HEK293 (cell line): ENCODE measurements around the gene TACC2.

Source experiments
- CTCF ChIA-PET: fragments of 350-600 bp; formaldehyde crosslinking; extraction: SDS; loops from one replicate; lab custom pipeline; 2021; ENCODE audit warnings: antibody characterized with exemption; lab: Yijun Ruan, JAX
- POLR2A ChIA-PET: fragments of 300-600 bp; formaldehyde crosslinking; extraction: SDS; loops from one replicate; lab custom pipeline; 2020; ENCODE audit warnings: antibody characterized with exemption, inconsistent platforms; lab: Yijun Ruan, JAX
- H3K27ac ChIP-seq: fragments of 200-500 bp; sonication (Bioruptor generic); 2 replicates; pipeline ENCODE4 v1.5.1; 2014; ENCODE audit warnings: low read depth, low read length, control low read depth, inconsistent platforms; ENCODE audit errors: extremely low read depth
- H3K36me3 ChIP-seq, 2 experiments: fragments of 200-500 bp in 1 of 2; sonication (Bioruptor generic) in 1 of 2; 1 replicate in 1 of 2; 2 replicates in 1 of 2; pipeline ENCODE4 v1.5.1; 2014 to 2017; ENCODE audit warnings: inconsistent platforms in 2 of 2, low read length in 2 of 2; ENCODE audit not compliant: control insufficient read depth in 2 of 2, insufficient read depth in 1 of 2
- H3K4me1 ChIP-seq: fragments of 200-500 bp; sonication (Bioruptor generic); 2 replicates; pipeline ENCODE4 v1.5.1; 2014; ENCODE audit warnings: mild to moderate bottlenecking, low read length, inconsistent platforms; ENCODE audit not compliant: control insufficient read depth, insufficient read depth
- H3K4me3 ChIP-seq: 2 replicates; pipeline ENCODE4 v1.5.1; 2011; ENCODE audit warnings: low read depth, mild to moderate bottlenecking, control low read depth, low read length, moderate library complexity
- H3K9me3 ChIP-seq: fragments of 200-500 bp; sonication (Bioruptor generic); 2 replicates; pipeline ENCODE4 v1.5.1; 2014; ENCODE audit warnings: low read depth, low read length, inconsistent platforms; ENCODE audit not compliant: control insufficient read depth, insufficient read depth
- GLI4 ChIP-seq: fragments of 450-650 bp; formaldehyde crosslinking; IDR thresholded peaks from 2 replicates; pipeline ENCODE4 v1.5.1; 2016; ENCODE audit warnings: missing biosample characterization, missing genetic modification characterization
- REST ChIP-seq: fragments of 450-650 bp; formaldehyde crosslinking; IDR thresholded peaks from 2 replicates; pipeline ENCODE4 v1.5.1; 2016; ENCODE audit warnings: missing biosample characterization, missing genetic modification characterization
- SALL2 ChIP-seq: fragments of 450-650 bp; formaldehyde crosslinking; IDR thresholded peaks from 2 replicates; pipeline ENCODE4 v1.5.0; 2017; ENCODE audit warnings: missing biosample characterization, mild to moderate bottlenecking, missing genetic modification characterization, borderline replicate concordance
- TRIM28 ChIP-seq: IDR thresholded peaks from 2 replicates; pipeline ENCODE4 v1.6.1; 2011; ENCODE audit warnings: low read length, control low read depth, borderline replicate concordance
- TSHZ1 ChIP-seq: fragments of 450-650 bp; formaldehyde crosslinking; IDR thresholded peaks from 2 replicates; pipeline ENCODE4 v1.5.1; 2016; ENCODE audit warnings: missing biosample characterization, missing genetic modification characterization, borderline replicate concordance
- ZBTB11 ChIP-seq: fragments of 450-650 bp; formaldehyde crosslinking; conservative IDR thresholded peaks from 2 replicates; pipeline ENCODE4 v1.5.1; 2016; ENCODE audit warnings: low read depth, missing biosample characterization, missing genetic modification characterization
- ZFP41 ChIP-seq: fragments of 450-650 bp; formaldehyde crosslinking; IDR thresholded peaks from 2 replicates; pipeline ENCODE4 v1.5.1; 2016; ENCODE audit warnings: missing biosample characterization, missing genetic modification characterization, borderline replicate concordance
- ZNF114 ChIP-seq: fragments of 450-650 bp; formaldehyde crosslinking; IDR thresholded peaks from 2 replicates; pipeline ENCODE4 v1.5.0; 2017; ENCODE audit warnings: missing biosample characterization, missing genetic modification characterization
- ZNF2 ChIP-seq: fragments of 450-650 bp; formaldehyde crosslinking; IDR thresholded peaks from 2 replicates; pipeline ENCODE4 v1.5.1; 2016; ENCODE audit warnings: missing biosample characterization, missing genetic modification characterization
- ZNF202 ChIP-seq: fragments of 450-650 bp; formaldehyde crosslinking; IDR thresholded peaks from 2 replicates; pipeline ENCODE4 v1.5.1; 2016; ENCODE audit warnings: missing biosample characterization, missing genetic modification characterization, borderline replicate concordance
- ZNF274 ChIP-seq, 2 experiments: fragments of 200-500 bp in 1 of 2; fragments of 450-650 bp in 1 of 2; sonication (Bioruptor generic) in 1 of 2; formaldehyde crosslinking in 1 of 2; IDR thresholded peaks; 2 replicates each; pipeline versions ENCODE4 v1.5.1 to v1.6.1; 2014 to 2016; ENCODE audit warnings: borderline replicate concordance in 1 of 2, inconsistent platforms in 1 of 2, low read length in 1 of 2, missing biosample characterization in 1 of 2, missing genetic modification characterization in 1 of 2
- ZNF311 ChIP-seq: fragments of 450-650 bp; formaldehyde crosslinking; IDR thresholded peaks from 2 replicates; pipeline ENCODE4 v1.5.1; 2017; ENCODE audit warnings: missing biosample characterization, missing genetic modification characterization, borderline replicate concordance
- ZNF350 ChIP-seq: fragments of 450-650 bp; formaldehyde crosslinking; IDR thresholded peaks from 2 replicates; pipeline ENCODE4 v1.5.0; 2017; ENCODE audit warnings: missing biosample characterization, mild to moderate bottlenecking, missing genetic modification characterization
- ZNF677 ChIP-seq: fragments of 450-650 bp; IDR thresholded peaks from 2 replicates; pipeline ENCODE4 v1.5.0; 2018; ENCODE audit warnings: missing biosample characterization, mild to moderate bottlenecking, missing genetic modification characterization, moderate library complexity
- ZNF704 ChIP-seq: fragments of 450-650 bp; formaldehyde crosslinking; IDR thresholded peaks from 2 replicates; pipeline ENCODE4 v1.5.1; 2016; ENCODE audit warnings: missing biosample characterization, missing genetic modification characterization
- ZNF777 ChIP-seq: fragments of 450-650 bp; formaldehyde crosslinking; IDR thresholded peaks from 2 replicates; pipeline ENCODE4 v1.5.1; 2017; ENCODE audit warnings: missing biosample characterization, missing genetic modification characterization, borderline replicate concordance

TACC2 gene

GRCh38 chr10:122241836-122242235 lies 252.9 kb downstream of the TACC2 start:
- H3K27ac ChIP-seq: no peak overlapping the region
- TF ChIP-seq ZNF202 (no peak), ZNF2 (tag by site-specific recombination) (no peak), ZNF704 (tag by site-specific recombination) (no peak), ZNF350 (tag by site-specific recombination) (no peak), ZFP41 (tag by site-specific recombination) (no peak), TSHZ1 (tag by site-specific recombination) (no peak), ZNF777 (tag by site-specific recombination) (no peak)
- no peaks in the 10 kb centered on the region for H3K9me3 ChIP-seq
- H3K4me3 ChIP-seq: no peak overlapping the region
- ChIA-PET CTCF (no interaction called here), POLR2A (no interaction called here)
- no peaks in the 10 kb centered on the region for H3K4me1 ChIP-seq
- H3K36me3 ChIP-seq: peaks cover 0 to 16% of the 10 kb centered on the region in 2 experiments; a peak in 2 of 3 replicates

GRCh38 chr10:122243550-122243949 lies 254.6 kb downstream of the TACC2 start:
- CTCF ChIA-PET: interaction anchor here (4.2 kb wide), 1 partner anchor 24 kb away, joined by 16 read pairs; no protein-coding TSS in a partner anchor
- Histone ChIP-seq H3K36me3 (peaks cover 0 to 13% of the 10 kb centered on the region in 2 experiments; a peak in 2 of 3 replicates), H3K4me3 (no peak overlapping the region), H3K27ac (no peak overlapping the region), H3K9me3 (no peaks in the 10 kb centered on the region), H3K4me1 (no peaks in the 10 kb centered on the region)
- POLR2A ChIA-PET: no interaction called here
- TF ChIP-seq SALL2 (no peak), ZNF677 (tag by site-specific recombination) (no peak), REST (tag by site-specific recombination) (no peak), ZNF114 (no peak), ZNF274 (IDR thresholded peaks at IDR 0.05; ENCODE audit: low read length) (no peak), ZNF274 (tag by site-specific recombination; IDR thresholded peaks at IDR 0.05; ENCODE audit: borderline replicate concordance) (no peak), TRIM28 (no peak), ZBTB11 (tag by site-specific recombination) (no peak), ZNF777 (tag by site-specific recombination) (no peak), ZNF311 (no peak), GLI4 (tag by site-specific recombination) (no peak), ZNF704 (tag by site-specific recombination) (no peak)
